HCT116 (cell line): Measurements from ENCODE around the gene CHDH. TPM values are rescaled to one million over a fixed set of nuclear protein-coding genes. Genes with fewer than 3 reads are reported as not detected.

Experiments
- ATAC-seq: fragments of 200-7000 bp; cut with Tn5 transposase; 2 replicates; pipeline ENCODE4 v1.9.1; 2020; ENCODE audit warnings: mild to moderate bottlenecking, moderate library complexity
- BruUV-seq: library from RNA; stranded (reverse); fragments of 400-500 nt; replicated peaks from 2 replicates; lab custom pipeline; 2021; lab: Mats Ljungman, UMichigan
- CTCF ChIA-PET: fragments of 300-600 bp; sonication (Branson Sonifier 250); formaldehyde crosslinking; loops from one replicate; lab custom pipeline; 2021; ENCODE audit warnings: antibody characterized with exemption; lab: Charles Lee
- POLR2A ChIA-PET: fragments of 300-600, 350-600 bp; sonication (Branson Sonifier 250); formaldehyde crosslinking; loops from one replicate; lab custom pipeline; 2021; ENCODE audit warnings: antibody characterized with exemption; lab: Charles Lee
- RAD21 ChIA-PET, 2 experiments: fragments of 300-600 bp; sonication (Branson Sonifier 250); formaldehyde crosslinking; loops; one replicate each; lab custom pipeline; 2023; ENCODE audit warnings: low total read pairs in 2 of 2; ENCODE audit not compliant: uncharacterized antibody in 2 of 2, unreplicated experiment in 2 of 2, low non-redundant PET in 1 of 2; lab: Charles Lee
- DNase-seq: peaks from one replicate; pipeline ENCODE4 v3.0.0-alpha.2; 2010; ENCODE audit warnings: low read depth, low spot score
- H2AFZ ChIP-seq: fragments of 200-600 bp; shearing (Covaris generic), sonication (generic); 2 replicates; pipeline ENCODE4 v1.6.1; 2017; ENCODE audit warnings: low read depth, mixed run types, mixed read lengths, antibody characterized with exemption, low read length; ENCODE audit not compliant: poor library complexity, severe bottlenecking
- H3K27ac ChIP-seq: 2 replicates; pipeline ENCODE4 v1.5.1; 2012; ENCODE audit warnings: low read depth, low read length
- H3K27me3 ChIP-seq: fragments of 200-600 bp; sonication (generic); 2 replicates; pipeline ENCODE4 v1.6.1; 2016; ENCODE audit warnings: mixed run types, low read length, mixed read lengths; ENCODE audit not compliant: insufficient read depth
- H3K36me3 ChIP-seq, 2 experiments: fragments of 200-500 bp in 1 of 2; fragments of 200-600 bp in 1 of 2; sonication (Bioruptor generic) in 1 of 2; sonication (generic) in 1 of 2; 2 replicates each; pipeline versions ENCODE4 v1.5.1 to v1.6.1; 2014 to 2016; ENCODE audit warnings: low read length in 2 of 2, inconsistent platforms in 1 of 2, mixed read lengths in 1 of 2, mixed run types in 1 of 2; ENCODE audit not compliant: insufficient read depth in 2 of 2, control insufficient read depth in 1 of 2
- H3K4me1 ChIP-seq, 2 experiments: fragments of 200-600 bp in 1 of 2; sonication (generic) in 1 of 2; 2 replicates each; pipeline versions ENCODE4 v1.5.1 to v1.6.1; 2012 to 2017; ENCODE audit warnings: low read length in 2 of 2, inconsistent platforms in 1 of 2, mild to moderate bottlenecking in 1 of 2, mixed read lengths in 1 of 2, mixed run types in 1 of 2, moderate library complexity in 1 of 2; ENCODE audit not compliant: insufficient read depth in 2 of 2, control insufficient read depth in 1 of 2
- H3K4me2 ChIP-seq: fragments of 200-600 bp; sonication (generic); 2 replicates; pipeline ENCODE4 v1.6.1; 2017; ENCODE audit warnings: mixed run types, low read length, mixed read lengths
- H3K4me3 ChIP-seq, 2 experiments: fragments of 200-600 bp in 1 of 2; sonication (generic) in 1 of 2; replicated peaks in 1 of 2; 2 replicates each; pipeline ENCODE4 v1.5.1; 2011 to 2016; ENCODE audit warnings: low read length in 2 of 2, control low read depth in 1 of 2, low read depth in 1 of 2, mild to moderate bottlenecking in 1 of 2, mixed read lengths in 1 of 2, mixed run types in 1 of 2
- H3K79me2 ChIP-seq: fragments of 200-600 bp; sonication (generic); 2 replicates; pipeline ENCODE4 v1.6.1; 2017; ENCODE audit warnings: mild to moderate bottlenecking, mixed run types, low read length, moderate library complexity, mixed read lengths; ENCODE audit not compliant: insufficient read depth
- H3K9ac ChIP-seq: fragments of 200-600 bp; sonication (generic); 2 replicates; pipeline ENCODE4 v1.6.1; 2016; ENCODE audit warnings: low read length, mixed read lengths
- H3K9me2 ChIP-seq: fragments of 200-600 bp; sonication (generic), shearing (Covaris generic); 2 replicates; pipeline ENCODE4 v1.6.1; 2017; ENCODE audit warnings: mixed run types, mild to moderate bottlenecking, moderate library complexity; ENCODE audit not compliant: insufficient read depth
- H3K9me3 ChIP-seq, 2 experiments: fragments of 200-500 bp in 1 of 2; fragments of 200-600 bp in 1 of 2; sonication (Bioruptor generic) in 1 of 2; sonication (generic) in 1 of 2; 2 replicates each; pipeline ENCODE4 v1.6.1; 2014 to 2017; ENCODE audit warnings: low read length in 2 of 2, mixed read lengths in 2 of 2, inconsistent platforms in 1 of 2, low read depth in 1 of 2, mild to moderate bottlenecking in 1 of 2, mixed run types in 1 of 2, moderate library complexity in 1 of 2; ENCODE audit not compliant: control insufficient read depth in 1 of 2, insufficient read depth in 1 of 2
- H4K20me1 ChIP-seq: fragments of 200-600 bp; sonication (generic), shearing (Covaris generic); 2 replicates; pipeline ENCODE4 v1.6.1; 2017; ENCODE audit warnings: mixed run types, mild to moderate bottlenecking, moderate library complexity; ENCODE audit not compliant: insufficient read depth
- ATF3 ChIP-seq: IDR thresholded peaks from 2 replicates; pipeline ENCODE4 v1.6.1; 2012
- CBX3 ChIP-seq: IDR thresholded peaks from 2 replicates; pipeline ENCODE4 v1.6.1; 2012; ENCODE audit warnings: low read depth
- EZH2 ChIP-seq: fragments of 200-600 bp; sonication (generic); IDR thresholded peaks from 2 replicates; pipeline ENCODE4 v1.6.1; 2017; ENCODE audit warnings: antibody characterized with exemption, mixed run types
- EZH2phosphoT487 ChIP-seq: fragments of 200-600 bp; IDR thresholded peaks from 2 replicates; pipeline ENCODE4 v1.6.1; 2018; ENCODE audit warnings: antibody characterized with exemption, borderline replicate concordance
- JUND ChIP-seq: IDR thresholded peaks from 2 replicates; pipeline ENCODE4 v1.6.1; 2012
- POLR2AphosphoS5 ChIP-seq: IDR thresholded peaks from 2 replicates; pipeline ENCODE4 v1.6.1; 2011; ENCODE audit warnings: mild to moderate bottlenecking, low read depth, low read length, moderate library complexity
- RAD21 ChIP-seq: IDR thresholded peaks from 2 replicates; pipeline ENCODE4 v1.6.1; 2012; ENCODE audit warnings: low read depth, mild to moderate bottlenecking
- REST ChIP-seq: IDR thresholded peaks from 2 replicates; pipeline ENCODE4 v1.6.1; 2012; ENCODE audit warnings: low read depth
- SIN3A ChIP-seq: IDR thresholded peaks from 2 replicates; pipeline ENCODE4 v1.6.1; 2012; ENCODE audit warnings: low read depth
- ZBTB33 ChIP-seq: IDR thresholded peaks from 2 replicates; pipeline ENCODE4 v1.6.1; 2011; ENCODE audit warnings: mild to moderate bottlenecking, low read length, moderate library complexity; ENCODE audit not compliant: insufficient replicate concordance; ENCODE audit errors: extremely low read depth
- intact Hi-C: fragments of 100-400 bp; cut with micrococcal nuclease; formaldehyde crosslinking; loops from 2 replicates; pipeline ENCODE4 v1.10.0; 2022
- total RNA-seq: library from RNA; stranded (reverse); gene quantifications from one replicate; pipeline ENCODE4 v1.2.1, GENCODE V29; 2021; ENCODE audit not compliant: unreplicated experiment

Gene CHDH
- total RNA-seq, 1 experiment from 2014 or later = 10.8 TPM

GRCh38 chr3:53880396-53881345 lies 34.5 kb upstream of the CHDH start:
- no TSS peak for BruUV-seq
- intact Hi-C loops = no loop called here
- DNase-seq (no peak), ATAC-seq (no peak)
- H3K4me3 ChIP-seq = peak overlapping the region; percentile 84 to 97
- ChIA-PET CTCF (no interaction called here), POLR2A (no interaction called here), RAD21 (no interaction called here)
- H3K9ac ChIP-seq = peak overlapping the region; percentile 86
- no peaks in the 10 kb centered on the region for H3K9me2 ChIP-seq
- H3K4me1 ChIP-seq = peaks cover 2 to 15% of the 10 kb centered on the region in 2 experiments; a peak in 1 of 4 replicates
- H2AFZ ChIP-seq = no peak overlapping the region
- peak overlapping the region; percentile 97 for H3K4me2 ChIP-seq
- H3K27ac ChIP-seq = peak overlapping the region; percentile 85; the same call in 1 of the 2 replicates
- no peak for TF ChIP-seq JUND
- no peak for TF ChIP-seq CBX3
- TF ChIP-seq RAD21 = no peak
- TF ChIP-seq POLR2AphosphoS5 = no peak
- TF ChIP-seq ZBTB33 = no peak
- no peak for TF ChIP-seq EZH2
- TF ChIP-seq EZH2phosphoT487 = no peak
- TF ChIP-seq SIN3A = no peak
- TF ChIP-seq ATF3 = no peak
- no peak for TF ChIP-seq REST
- H3K79me2 ChIP-seq = peaks cover 14% of the 10 kb centered on the region; the same call in 1 of the 2 replicates
- H3K27me3 ChIP-seq = no peaks in the 10 kb centered on the region
- H4K20me1 ChIP-seq = no peaks in the 10 kb centered on the region
- H3K9me3 ChIP-seq = no peaks in the 10 kb centered on the region
- peaks cover 39 to 43% of the 10 kb centered on the region in 2 experiments for H3K36me3 ChIP-seq
